GM21723 (cell line): ENCODE results near the gene EHF.
"Not testable (repeated sequence)": the region's sequence is repeated elsewhere in the genome, so short reads cannot be mapped to it uniquely, and the experiment has no call there.

ENCODE experiments used
- ATAC-seq: cut with Tn5 transposase; IDR thresholded peaks from one replicate; pipeline ENCODE4 v1.9.1; 2021; ENCODE audit warnings: mild to moderate bottlenecking, moderate library complexity; ENCODE audit not compliant: unreplicated experiment

Gene EHF

DNA sequence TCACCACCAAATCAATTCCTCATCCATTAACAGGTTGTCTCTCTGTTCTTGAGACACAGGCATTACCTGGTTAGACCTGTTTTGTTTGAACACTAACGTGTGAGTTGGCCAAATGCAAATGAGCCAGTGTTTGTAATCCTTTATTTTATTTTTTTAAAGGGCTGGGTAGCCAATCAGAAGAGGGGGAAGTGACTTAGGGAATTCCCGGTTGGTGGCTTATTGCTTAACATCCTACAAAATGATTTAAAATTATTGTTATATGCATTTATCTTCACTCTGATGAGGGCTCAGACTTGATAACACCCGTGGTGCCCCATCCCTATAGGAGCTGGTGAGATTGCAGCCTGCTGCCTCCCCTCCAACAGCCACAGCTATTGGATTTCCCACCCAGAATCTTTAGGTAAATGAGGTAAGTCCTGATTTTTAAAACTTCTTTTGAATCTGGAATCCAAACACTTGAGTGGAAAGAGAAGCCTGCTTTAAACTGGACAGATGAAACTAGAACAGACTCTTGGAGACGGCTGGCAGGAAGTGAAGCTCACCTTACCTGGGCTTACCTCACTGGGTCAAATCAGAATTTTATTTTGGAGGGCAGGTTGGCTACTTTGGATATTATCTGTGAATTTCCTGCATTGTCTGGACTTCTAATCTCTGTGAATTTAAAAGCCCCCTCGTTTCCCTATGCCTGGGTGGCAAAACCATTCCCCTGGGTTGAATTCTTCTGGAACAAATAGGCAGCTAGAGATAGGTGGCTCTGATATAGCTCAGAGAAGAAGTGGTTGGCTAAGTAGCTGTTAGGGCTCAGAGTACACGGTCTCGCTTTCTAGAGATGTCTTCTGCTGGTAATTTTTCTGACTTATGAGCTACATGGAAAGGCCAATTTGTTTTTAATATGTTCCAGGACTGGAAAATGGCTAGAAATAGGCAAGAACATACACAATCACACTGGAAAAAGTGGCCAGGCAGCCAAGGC, at the start of gene EHF:
EHF (plus strand) TSS at position 274 of the 973 bp plus-strand sequence. CDS start 21,538 bp downstream, outside the sequence.
- no peak for ATAC-seq

DNA sequence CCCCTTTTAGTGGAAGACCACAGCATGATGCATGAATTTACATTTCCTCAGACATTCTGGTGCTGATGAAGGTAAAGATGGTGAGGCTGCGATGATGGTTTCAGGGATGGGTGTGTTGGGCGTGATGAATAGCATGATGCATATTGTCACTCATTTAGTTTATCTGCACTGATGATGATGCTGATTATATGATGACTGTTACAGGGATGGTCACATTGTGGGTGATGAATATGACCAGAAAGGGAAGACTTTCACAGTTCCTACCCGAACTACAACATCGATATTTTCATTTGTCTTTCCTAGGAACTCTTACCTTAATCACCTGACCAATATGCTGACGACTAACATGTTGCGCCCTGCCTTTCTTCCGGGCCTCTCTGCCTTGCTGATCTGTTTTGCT, 47.4 kb upstream of the EHF start:
- no peak for ATAC-seq

DNA sequence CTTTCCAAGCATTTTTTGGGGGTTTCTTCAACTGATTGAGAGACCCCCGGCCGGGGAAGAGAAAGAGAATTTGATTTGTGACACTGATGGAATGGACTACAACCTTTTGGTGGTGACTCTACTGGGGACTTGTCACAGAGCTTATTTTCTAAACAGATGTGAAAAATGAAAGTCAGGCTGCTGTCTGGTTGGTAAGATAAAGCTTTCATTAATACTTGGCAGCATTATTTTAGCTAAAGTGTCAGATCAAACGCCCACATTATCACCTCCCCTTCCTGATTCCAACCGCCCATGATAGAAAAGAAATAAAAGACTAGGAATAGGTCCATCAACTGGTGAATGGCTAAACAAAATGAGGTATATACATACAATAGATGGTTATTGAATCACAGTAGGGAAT, 45.6 kb upstream of the EHF start:
- ATAC-seq = no peak

DNA sequence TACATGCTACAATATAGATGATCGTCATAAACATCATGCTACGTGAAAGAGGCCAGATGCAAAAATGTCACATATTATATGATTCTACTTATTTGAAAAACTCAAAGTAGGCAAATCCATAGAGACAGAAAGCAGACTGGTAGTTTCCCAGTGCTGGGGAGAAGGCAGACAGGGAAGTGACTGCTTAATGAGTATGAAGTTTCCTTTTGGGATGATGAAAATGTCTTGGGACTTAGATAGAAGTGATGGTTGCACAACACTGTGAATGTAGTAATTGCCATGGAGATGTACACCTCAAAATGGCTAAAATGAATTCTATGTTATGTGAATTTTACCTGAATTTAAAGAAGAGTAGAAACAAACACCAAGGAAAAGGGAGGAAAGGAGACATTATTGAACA, 45.2 kb upstream of the EHF start:
- ATAC-seq = no peak

DNA sequence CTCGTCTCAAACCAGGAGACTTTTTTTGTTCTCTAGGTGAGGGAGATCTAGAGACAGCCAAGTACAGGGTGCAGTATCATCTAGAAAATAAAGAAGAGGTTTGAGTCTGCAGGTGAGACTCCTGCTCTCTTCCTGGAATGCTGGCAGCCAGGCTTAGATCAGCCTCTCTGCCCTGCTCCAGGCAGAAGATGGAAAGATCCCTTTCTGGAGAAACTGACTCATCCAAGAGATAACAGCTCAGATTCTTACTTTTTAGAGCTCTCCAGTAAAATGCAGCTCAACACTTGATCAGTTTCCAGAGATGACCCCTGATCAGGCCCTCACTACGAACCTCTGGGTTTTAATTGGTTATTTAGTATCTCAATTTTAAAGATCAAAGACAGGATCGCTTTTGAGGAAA, 44.6 kb upstream of the EHF start:
- ATAC-seq = no peak

DNA sequence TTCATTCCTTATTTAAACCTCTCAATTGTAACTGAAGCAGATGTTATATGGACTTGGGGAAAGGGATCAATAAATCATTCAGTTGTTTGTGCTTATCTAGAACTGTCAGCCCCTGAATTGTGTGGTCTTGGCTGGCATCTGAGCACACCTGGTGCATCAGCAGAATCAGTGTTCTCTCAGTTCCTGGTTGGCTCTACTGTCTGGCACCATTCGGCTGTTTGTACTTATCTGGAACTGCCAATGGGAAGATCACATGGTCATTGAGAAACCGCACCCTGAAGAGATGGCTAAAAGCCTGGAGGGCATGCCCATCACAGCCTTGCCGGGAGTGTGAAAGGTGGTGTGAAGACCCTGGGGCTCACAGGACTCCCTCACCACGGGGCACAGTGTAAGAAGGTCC, 37.1 kb upstream of the EHF start:
- ATAC-seq = no peak

DNA sequence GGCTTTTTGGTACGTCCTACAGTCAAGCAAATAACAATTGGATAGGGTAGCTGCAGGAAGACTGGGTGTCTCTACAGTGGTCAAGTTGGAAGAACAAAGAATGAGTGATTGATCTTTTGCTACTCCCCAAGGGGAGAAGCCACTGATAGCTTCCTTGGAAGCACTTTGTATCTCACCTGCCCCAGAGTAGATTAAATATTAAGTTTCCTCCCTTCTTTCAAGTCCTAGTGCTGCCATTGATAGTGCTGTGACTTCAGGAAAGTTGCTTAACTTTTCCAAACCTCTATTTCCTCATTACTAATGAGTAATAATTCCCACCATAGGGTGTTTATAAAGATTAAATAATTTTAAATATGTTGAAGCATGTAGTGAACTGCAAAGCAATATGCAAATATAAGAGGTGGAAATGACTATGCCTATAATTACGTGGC, 35.6 kb upstream of the EHF start:
- ATAC-seq = no peak

DNA sequence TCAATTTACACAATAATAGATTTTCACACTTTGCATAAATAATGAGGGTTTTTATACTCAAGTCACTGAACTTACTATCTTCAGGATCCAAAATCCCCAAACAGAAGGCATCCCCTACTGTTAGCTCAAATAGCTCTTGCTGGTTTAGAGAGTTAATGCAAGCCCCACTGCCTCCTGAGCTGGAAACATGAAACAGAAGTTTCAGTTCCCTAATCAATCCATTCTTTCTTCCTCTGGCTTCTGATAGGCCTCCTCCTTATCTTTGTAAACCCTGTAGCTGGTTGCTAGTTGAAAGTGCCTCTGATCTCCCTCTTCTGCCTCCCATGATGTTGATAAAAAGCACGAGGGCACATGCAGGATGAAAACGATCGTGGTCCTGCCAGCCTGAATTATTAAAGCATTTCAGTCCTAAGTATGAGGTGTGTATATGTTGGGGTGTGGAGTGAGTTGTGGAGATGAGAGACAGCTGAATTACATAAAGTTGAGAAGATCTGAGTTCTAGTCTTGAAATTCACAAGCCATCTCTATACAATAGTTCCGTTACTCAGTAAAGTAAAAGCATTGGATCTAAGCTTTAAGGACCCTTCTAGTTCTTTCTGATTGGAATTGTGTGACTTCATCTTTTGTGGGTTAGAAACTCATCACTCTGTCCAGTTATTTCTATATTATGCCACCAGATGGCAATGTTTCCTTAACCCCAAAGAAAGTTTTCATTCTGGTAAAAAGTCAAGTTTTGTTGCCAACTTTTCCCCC, 35.0 kb upstream of the EHF start:
- ATAC-seq = no peak

DNA sequence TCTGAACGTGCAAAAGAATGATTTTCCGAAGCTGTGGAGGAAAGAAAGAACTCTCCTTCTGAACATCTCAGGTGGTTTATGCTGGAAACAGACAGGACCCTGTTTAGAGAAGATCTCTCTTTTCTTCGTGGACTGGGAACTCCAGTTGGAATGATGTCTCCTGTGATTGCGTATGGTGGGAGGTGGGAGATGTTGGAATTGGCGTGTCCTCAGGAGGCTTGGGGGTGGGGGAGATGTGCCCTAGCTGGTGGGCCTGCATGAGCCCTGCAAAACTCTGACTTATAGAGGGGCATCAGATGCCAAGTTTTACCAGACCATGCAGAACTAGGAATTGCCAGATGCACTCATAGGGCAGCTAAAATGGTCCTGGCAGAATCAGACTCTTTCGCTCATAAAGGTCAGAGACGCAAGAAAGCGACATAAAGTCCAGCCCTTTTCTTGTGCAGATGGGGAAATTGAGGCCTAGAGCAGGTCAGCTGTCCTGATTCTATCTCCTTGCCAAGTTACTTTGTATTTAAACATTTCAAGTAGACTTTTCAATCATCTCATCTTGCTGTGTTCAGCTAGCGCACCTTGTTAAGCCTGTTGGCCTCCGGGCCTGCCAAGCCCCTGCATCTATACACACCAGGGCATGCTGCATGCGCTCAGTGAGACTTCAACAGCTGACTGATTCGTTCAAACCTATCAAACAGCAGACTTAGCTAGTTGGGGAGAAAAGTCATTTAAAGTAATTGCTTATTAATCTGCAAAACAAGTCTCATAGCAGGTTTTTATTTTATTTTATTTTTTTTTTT, 34.2 kb upstream of the EHF start:
- no peak for ATAC-seq

DNA sequence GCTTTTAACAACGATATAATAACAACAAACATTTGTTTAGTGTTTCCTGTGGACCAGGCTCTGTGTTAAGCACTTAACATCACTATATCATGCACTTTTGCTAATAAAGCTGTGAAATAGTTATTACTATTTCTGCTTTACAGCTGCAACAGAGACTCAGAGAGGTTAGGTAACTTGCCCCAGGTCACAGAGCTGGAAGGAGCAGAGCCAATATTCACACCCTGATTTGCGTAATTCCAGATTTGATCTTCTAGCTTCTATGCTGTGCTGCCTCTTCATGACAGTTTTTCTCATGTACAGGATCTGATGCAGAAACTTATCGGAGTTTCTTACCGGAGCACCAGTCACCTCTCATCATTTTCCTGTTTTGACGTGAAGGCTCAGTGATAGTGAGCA, 33.6 kb upstream of the EHF start:
- ATAC-seq = no peak

DNA sequence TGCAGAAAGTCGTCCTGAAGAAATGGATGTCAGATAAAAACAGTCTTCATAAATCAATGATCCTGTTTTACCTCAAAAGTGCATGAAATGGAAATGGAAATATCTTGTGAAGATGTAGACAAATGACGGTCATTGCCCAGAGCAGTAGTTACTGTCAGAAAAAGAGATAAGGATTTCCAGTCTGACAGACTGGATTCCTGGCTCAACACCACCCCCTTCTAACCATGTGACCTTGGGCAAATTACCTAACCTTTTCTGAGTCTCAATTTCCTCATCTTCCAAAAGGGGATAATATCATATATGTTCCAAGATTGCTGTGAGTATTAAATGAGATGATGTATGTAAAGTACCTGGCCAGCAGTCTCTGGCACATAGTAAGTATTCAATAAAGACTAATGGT, 32.9 kb upstream of the EHF start:
- no peak for ATAC-seq

DNA sequence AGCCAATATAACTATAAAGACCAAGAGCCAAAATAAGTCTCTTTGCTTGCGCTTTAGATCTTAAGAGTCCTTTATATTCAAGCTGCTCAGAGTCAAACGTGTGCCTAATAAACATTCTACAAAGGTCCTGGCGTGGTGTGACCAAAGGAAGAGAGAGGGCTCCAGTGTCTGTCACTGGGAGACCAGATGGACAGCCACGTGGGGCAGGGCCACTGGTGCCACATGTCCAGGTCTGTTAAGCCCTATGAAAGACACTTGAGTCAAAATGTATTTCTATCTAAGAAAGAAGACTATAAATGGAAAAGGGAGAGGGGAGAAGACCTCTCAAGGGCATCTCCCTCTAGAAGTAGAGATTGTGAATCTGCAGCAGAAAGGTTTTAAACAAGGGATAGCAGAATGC, 32.2 kb upstream of the EHF start:
- ATAC-seq = no peak

DNA sequence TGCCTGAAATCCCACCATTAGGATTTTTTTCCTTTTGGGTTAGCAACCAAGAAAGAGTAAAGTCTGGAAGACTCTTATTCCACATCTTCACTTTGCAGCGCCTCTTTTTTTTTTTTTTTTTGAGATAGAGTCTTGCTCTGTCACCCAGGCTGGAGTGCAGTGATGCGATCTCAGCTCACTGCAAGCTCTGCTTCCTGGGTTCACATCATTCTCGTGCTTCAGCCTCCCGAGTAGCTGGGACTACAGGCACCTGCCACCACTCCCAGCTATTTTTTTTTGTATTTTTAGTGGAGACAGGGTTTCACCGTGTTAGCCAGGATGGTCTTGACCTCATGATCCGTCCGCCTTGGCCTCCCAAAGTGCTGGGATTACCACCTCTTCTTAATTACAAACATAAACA, 31.7 kb upstream of the EHF start:
- ATAC-seq = not testable (repeated sequence)

DNA sequence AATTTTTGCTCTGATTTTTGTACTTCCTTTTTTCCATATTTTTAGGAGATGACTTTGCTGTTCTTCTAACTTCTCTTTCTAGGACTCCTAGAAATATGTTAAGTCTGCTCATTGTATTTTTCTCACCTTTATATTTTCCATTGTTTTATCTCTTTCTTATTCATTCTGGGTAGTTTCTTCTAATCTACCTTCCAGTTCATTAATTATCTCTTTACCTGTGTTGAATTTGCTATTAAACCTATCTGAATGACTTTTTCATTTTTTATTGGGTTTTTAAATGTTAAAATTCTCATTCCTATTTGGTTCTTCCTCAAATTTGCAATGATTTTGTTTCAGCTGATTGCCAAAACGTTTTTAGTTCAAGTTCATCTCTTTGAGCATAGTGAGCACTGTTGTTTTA, 27.8 kb upstream of the EHF start:
- no peak for ATAC-seq

DNA sequence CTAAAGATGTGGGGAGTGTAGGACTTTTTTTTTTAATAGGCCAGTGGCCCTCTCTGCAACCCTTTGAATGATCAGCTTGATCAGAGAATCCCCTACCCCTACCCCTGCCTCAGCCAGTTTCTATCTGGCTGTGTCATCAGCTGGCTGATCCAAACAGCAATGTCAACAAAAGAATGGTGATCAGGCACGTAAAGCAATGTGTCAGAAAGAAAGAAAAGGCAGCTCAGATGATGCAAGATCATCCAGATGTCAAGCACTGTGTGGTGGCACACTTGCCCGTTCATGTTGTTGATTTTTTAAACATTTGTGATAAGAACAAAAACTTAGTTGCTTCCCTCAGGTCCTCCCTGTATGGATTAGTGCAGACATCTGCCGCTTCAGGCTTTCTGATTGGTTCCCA, 26.3 kb upstream of the EHF start:
- no peak for ATAC-seq

DNA sequence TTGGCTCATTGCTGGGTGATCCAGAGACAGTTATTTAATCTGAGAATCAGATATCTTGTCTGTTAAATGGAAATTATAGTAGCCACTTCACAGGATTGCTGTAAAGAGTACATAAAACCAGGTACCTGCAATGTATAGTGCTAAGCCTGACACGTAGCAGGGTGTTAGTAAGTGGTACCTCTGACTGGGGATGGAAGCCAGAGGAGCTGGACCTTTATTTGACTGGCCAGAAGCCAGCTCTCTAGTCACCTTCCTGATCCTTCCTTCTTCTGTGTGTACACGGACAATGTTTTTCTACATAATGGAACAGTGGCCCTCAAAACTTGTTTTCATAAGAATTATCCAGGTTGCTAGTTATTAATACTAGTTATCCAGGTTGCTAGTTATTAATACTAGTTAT, 25.5 kb upstream of the EHF start:
- ATAC-seq = no peak

DNA sequence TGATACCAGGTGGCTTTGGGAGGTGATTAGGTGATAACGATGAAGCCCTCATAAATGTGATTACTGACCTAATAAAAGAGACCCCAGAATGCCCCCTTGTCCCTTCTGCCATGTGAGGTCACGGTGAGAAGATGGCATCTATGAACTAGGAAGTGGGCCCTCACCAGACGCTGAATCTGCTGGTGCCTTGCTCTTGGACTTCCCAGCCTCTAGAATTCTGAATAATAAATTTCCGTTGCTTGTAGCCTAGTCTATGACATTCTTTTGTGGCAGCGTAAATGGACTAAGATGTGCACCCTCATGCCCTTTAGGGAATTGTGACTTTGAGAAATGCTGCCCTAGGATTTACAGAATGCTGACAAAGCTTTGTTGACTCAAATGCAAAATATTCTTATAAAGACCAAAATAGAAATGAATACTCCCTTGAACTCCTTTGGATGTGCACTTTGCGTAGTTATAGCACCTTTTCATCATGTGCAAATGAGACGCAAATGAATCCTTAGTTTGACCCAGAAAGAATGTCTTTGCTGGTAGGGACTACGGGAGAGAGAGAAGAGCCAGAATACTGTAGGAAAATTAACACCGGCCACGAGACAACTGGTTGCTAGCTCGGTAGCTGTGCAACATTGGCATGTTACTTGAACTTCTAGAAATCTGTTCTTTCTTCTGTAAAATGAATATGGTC, 24.8 kb upstream of the EHF start:
- ATAC-seq = no peak

DNA sequence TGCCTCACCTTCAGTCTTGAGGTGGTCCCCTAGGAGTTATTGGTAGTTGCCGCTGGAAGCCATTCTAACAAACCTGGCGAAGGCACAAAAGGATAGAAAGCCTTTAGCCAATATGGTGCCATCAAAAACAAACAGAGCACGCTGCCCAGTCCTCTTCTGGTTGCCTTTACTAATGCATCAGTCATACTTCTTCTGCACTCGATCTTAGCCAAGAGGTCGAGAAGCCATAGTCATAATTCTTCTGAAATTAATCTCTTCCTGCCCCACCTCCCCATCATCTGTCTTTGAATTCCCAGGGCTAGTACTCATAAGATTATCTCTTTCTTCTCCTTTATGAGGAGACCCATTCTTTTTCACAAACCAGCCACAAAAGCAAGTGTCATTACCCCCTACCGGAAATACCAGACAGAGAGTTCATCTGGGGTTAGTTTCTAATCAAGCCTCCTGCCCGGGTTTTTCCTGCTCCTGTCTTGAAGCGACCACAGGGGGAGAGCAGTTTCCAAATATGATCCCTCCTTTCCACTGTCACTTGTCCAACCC, 21.4 kb upstream of the EHF start:
- no peak for ATAC-seq

DNA sequence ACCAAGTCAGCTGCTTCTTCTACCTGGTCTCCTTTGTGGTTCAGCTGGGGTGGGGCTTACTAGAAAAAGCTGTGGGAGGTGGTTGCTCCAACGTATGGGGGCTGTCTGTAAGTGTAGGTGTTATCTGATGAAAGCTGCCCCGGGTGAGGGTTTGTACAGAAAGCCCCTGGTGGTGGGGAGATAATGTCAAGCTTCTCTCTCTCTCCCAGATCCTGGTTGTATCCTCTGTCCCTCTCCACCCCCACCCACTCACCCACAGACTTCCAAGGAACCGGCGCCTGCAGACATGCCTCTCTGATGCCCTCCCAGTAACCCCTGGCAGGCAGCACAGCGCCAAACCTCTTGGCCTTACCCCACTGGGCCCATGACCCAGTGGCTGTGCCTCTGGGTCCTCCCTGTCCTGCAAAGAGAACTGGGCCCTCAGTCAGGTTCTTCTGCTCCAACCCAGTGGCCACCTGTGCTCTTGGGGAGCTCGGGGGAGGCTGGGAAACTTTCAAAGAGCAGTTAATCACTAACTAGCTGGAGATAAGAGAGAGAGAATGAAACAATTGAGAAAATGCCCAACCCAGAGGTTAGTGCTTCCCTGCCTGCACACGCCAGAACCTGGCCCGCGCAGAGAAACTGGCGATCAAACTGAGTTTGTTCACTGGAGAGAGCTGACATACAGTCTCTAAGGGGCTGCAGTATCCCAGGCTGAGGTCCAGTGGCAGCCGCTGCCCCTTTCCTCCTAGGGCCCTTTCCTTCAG, 20.4 kb upstream of the EHF start:
- no peak for ATAC-seq

DNA sequence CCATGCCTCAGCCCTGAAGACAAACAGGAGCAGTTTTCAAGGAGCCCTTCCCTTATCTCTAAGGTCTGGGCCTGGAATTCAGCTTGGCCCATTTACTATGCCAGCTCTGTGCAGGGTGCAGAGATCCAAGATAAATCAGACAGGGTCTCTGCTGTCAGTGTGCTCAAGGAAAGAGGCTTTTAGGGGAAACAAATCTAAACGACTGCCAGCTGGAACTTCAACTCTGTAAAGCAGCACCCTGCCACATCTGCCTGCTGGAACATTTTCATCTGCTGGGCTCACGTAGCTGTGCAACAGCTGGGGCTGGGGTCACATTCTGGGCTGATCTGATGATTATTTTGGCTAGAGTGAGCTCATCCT, 19.8 kb upstream of the EHF start:
- ATAC-seq = no peak
